Suprapubic skin (tissue), 4 donors: ENCODE data around the gene CACNA1D. TPM values are rescaled to one million over a fixed set of nuclear protein-coding genes. Genes with fewer than 3 reads are reported as not detected.

ENCODE experiments used
- DNase-seq, 2 donors: peaks; one replicate each; pipeline ENCODE4 v3.0.0-alpha.2; 2019; ENCODE audit warnings: low spot score in 2 of 2
- H3K27ac ChIP-seq: fragments of 200-600 bp; sonication (generic); one replicate; pipeline ENCODE4 v1.5.1; 2019
- H3K27me3 ChIP-seq: fragments of 200-600 bp; sonication (generic); one replicate; pipeline ENCODE4 v1.5.1; 2019
- H3K36me3 ChIP-seq: fragments of 200-600 bp; sonication (generic); one replicate; pipeline ENCODE4 v1.5.1; 2019
- H3K4me1 ChIP-seq: fragments of 200-600 bp; sonication (generic); one replicate; pipeline ENCODE4 v1.5.1; 2019
- H3K4me3 ChIP-seq: fragments of 200-600 bp; sonication (generic); one replicate; pipeline ENCODE4 v1.5.1; 2019; ENCODE audit warnings: mild to moderate bottlenecking
- H3K9me3 ChIP-seq: fragments of 200-600 bp; sonication (generic); one replicate; pipeline ENCODE4 v1.5.1; 2019
- CTCF ChIP-seq, 2 donors: fragments of 200-600 bp in 1 of 2; fragments of 450-650 bp in 1 of 2; sonication (generic) in 1 of 2; IDR thresholded peaks; one replicate each; pipeline ENCODE4 v1.5.1; 2016 to 2019; ENCODE audit warnings: antibody characterized with exemption in 2 of 2, mild to moderate bottlenecking in 1 of 2, moderate library complexity in 1 of 2
- EP300 ChIP-seq: sonication (generic); formaldehyde crosslinking; IDR thresholded peaks from one replicate; pipeline ENCODE4 v1.6.1; 2017; ENCODE audit warnings: antibody characterized with exemption
- POLR2A ChIP-seq, 2 donors: fragments of 450-650 bp; IDR thresholded peaks; one replicate each; pipeline ENCODE4 v1.6.1; 2017; ENCODE audit warnings: antibody characterized with exemption in 2 of 2, mild to moderate bottlenecking in 2 of 2, moderate library complexity in 2 of 2
- POLR2AphosphoS5 ChIP-seq, 3 donors: sonication (generic); formaldehyde crosslinking; IDR thresholded peaks; one replicate each; pipeline ENCODE4 v1.6.1; 2017; ENCODE audit warnings: antibody characterized with exemption in 3 of 3
- WGBS: methylation state at CpG from one replicate; pipeline ENCODE4 v1.1.5; 2018; 5-methylcytosine and 5-hydroxymethylcytosine counted together
- total RNA-seq, 4 donors: library from RNA; depleted of rRNA; stranded (reverse); fragments of >200 nt; gene quantifications; one replicate each; pipeline ENCODE4 v1.1.0, GENCODE V29; 2016

CACNA1D gene
- total RNA-seq, 4 donors from 2014 or later: 1.9 to 28.2 (median 6.3) TPM

GRCh38 chr3:53643757-53644156, 149.3 kb downstream of the CACNA1D start:
- H3K9me3 ChIP-seq: no peaks in the 10 kb centered on the region
- H3K4me3 ChIP-seq: no peak overlapping the region
- TF ChIP-seq EP300 (no peak), POLR2AphosphoS5 (IDR thresholded peaks at IDR 0.05) (no peak), POLR2A (IDR thresholded peaks at IDR 0.05) (no peak), CTCF (IDR thresholded peaks at IDR 0.05) (no peak)
- no peak overlapping the region for H3K27ac ChIP-seq
- H3K27me3 ChIP-seq: no peaks in the 10 kb centered on the region
- H3K36me3 ChIP-seq: no peaks in the 10 kb centered on the region
- peaks cover 9% of the 10 kb centered on the region for H3K4me1 ChIP-seq
- no peak for DNase-seq
- WGBS: 81% methylated on average over 4 of the region's 4 CpGs

- DNase-seq: no peak
- 48% methylated on average over 3 of the region's 3 CpGs for WGBS
- Histone ChIP-seq H3K9me3 (no peaks in the 10 kb centered on the region), H3K27ac (no peak overlapping the region), H3K4me1 (peaks cover 9% of the 10 kb centered on the region), H3K4me3 (no peak overlapping the region), H3K27me3 (no peaks in the 10 kb centered on the region), H3K36me3 (no peaks in the 10 kb centered on the region)
- no peak for TF ChIP-seq CTCF (IDR thresholded peaks at IDR 0.05)
- TF ChIP-seq POLR2A (IDR thresholded peaks at IDR 0.05): no peak
- no peak for TF ChIP-seq POLR2AphosphoS5 (IDR thresholded peaks at IDR 0.05)
- no peak for TF ChIP-seq EP300
Measured at GRCh38 chr3:53645754-53646153, 151.3 kb downstream of the CACNA1D start.

- Histone ChIP-seq H3K36me3 (no peaks in the 10 kb centered on the region), H3K9me3 (no peaks in the 10 kb centered on the region), H3K4me3 (no peak overlapping the region), H3K27ac (no peak overlapping the region), H3K4me1 (peaks cover 9% of the 10 kb centered on the region), H3K27me3 (no peaks in the 10 kb centered on the region)
- WGBS: 73% methylated on average over 3 of the region's 3 CpGs
- no peak for DNase-seq
- TF ChIP-seq EP300: no peak
Measured at GRCh38 chr3:53646723-53647122, 152.3 kb downstream of the CACNA1D start.

- peaks cover 9% of the 10 kb centered on the region for H3K4me1 ChIP-seq
- no peak for DNase-seq
Measured at GRCh38 chr3:53649816-53650215, 155.4 kb downstream of the CACNA1D start.

GRCh38 chr3:53650424-53650823, 156.0 kb downstream of the CACNA1D start:
- no peak for TF ChIP-seq POLR2AphosphoS5 (IDR thresholded peaks at IDR 0.05)
- TF ChIP-seq EP300: no peak
- no peak for TF ChIP-seq CTCF (IDR thresholded peaks at IDR 0.05)
- TF ChIP-seq POLR2A (IDR thresholded peaks at IDR 0.05): no peak
- no peak for DNase-seq
- H3K27ac ChIP-seq: no peak overlapping the region
- H3K4me1 ChIP-seq: peaks cover 9% of the 10 kb centered on the region
- no peaks in the 10 kb centered on the region for H3K36me3 ChIP-seq
- WGBS: 68% methylated on average over 5 of the region's 5 CpGs
- no peaks in the 10 kb centered on the region for H3K9me3 ChIP-seq
- no peak overlapping the region for H3K4me3 ChIP-seq
- H3K27me3 ChIP-seq: no peaks in the 10 kb centered on the region

More at GRCh38 chr3:53649816-53650215, 155.4 kb downstream of the CACNA1D start:
- no peak overlapping the region for H3K27ac ChIP-seq
- H3K4me3 ChIP-seq: no peak overlapping the region
- H3K9me3 ChIP-seq: no peaks in the 10 kb centered on the region
- WGBS: 91% methylated on average over 4 of the region's 4 CpGs
- H3K27me3 ChIP-seq: no peaks in the 10 kb centered on the region
- H3K36me3 ChIP-seq: no peaks in the 10 kb centered on the region
- TF ChIP-seq POLR2A (IDR thresholded peaks at IDR 0.05) (no peak), EP300 (no peak), POLR2AphosphoS5 (IDR thresholded peaks at IDR 0.05) (no peak), CTCF (IDR thresholded peaks at IDR 0.05) (no peak)
